Activated gamma-delta T cell treated with anti-CD3 and anti-CD28 coated beads, Interleukin-2, amount 50 U/mL, for 16 hours (primary cell): ENCODE measurements around the gene DEFB113.

Source experiments
- DNase-seq: peaks from one replicate; pipeline ENCODE4 v3.0.0-alpha.2; 2020; ENCODE audit warnings: low read depth

Gene DEFB113

GRCh38 chr6:49935387-49935786 is 34.0 kb downstream of the DEFB113 start:
- no peak for DNase-seq

DNA sequence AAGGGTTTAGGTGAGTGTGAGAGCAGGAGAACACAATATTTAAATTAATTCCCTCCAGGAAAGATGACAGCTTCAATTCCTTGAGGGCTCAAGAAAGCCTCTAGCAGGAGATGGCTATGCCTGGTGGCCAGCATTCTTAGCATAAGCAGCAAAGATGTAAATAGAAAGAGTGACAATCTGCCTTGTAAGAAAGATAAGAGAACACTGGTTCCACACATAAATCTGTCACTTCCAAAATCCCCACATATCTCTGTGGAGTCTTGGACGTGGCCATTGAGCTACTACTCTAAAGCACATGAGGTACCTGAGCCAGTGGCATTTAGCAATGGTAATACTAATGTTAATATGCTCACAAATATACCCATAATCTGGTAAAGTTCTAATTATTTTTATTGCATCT is 34.7 kb downstream of the DEFB113 start:
- no peak for DNase-seq

DNA sequence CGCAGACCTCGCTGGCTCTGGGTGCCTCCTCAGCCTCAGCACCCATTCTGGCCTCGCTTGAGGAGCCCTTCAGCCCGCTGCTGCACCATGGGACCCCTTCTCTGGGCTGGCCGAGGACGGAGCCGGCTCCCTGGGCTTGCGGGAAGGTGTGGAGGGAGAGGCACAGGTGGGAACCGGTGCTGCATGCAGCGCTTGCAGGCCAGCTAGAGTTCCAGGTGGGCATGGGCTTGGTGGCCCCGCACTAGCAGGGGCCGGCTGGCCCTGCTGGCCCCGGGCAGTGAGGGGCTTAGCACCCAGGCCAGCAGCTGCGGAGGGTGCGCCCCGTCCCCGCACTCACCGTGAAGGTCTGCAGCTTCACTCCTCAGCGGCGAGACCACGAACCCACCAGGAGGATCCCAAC is 35.9 kb downstream of the DEFB113 start:
- DNase-seq = no peak

DNA sequence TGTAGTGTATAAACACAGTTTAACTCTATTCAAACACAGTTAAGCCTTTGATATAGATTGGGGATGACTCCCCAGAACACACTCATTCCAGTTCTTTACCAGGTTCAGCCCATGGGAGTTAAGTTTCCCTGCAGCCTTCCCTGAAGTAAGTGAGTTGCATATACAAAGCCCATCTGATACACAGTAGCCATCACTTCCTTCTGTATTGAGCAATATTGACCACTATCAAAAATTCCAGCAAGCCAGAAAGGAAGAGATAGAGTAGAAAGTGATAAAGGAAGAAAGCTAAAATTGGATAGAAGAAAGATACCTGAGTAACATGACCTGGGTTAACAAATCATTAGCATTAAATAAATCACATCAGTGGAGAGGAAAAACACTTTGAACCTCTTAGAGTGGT is 40.1 kb downstream of the DEFB113 start:
- DNase-seq = no peak

DNA sequence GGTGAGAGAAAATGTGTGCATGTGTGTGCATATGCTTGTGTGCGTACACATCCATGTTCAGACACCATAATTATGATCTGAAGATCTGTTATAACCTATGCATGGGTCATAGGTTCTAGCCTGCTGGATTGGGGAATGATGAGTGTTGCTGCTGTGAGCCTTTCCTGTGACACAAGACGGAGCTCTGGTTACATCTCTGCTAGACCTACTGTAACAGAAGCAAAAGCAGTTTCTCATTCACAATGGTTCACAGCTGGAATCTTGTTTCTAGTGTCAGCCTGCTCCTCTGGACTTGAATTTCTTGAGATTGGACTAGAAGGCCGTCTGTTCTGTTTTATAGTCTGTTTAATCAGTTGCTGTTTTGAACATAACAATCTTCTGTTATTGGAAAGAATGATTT is 45.6 kb downstream of the DEFB113 start:
- DNase-seq = no peak

GRCh38 chr6:49919935-49920644 is 49.3 kb downstream of the DEFB113 start:
- DNase-seq = no peak

GRCh38 chr6:49919261-49919660 is 50.2 kb downstream of the DEFB113 start:
- DNase-seq = no peak

DNA sequence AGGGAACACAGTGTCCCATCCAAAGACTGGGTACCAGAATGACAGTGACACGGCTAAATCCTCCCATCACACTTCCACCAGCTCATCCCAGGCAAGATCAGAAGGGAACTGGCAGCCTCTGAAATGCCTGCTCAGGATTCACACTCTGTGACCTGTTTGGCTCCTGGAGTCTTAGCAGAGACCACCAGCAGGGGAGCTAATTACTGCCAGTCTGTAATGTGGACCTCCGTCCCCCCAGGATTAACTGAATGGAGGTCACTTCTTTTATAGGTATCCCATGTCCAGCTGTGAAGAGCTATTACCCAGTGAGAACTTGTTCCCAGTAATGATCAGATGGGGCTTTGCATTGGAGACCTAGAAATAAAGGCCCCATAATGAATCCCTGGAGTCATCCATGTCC is 50.6 kb downstream of the DEFB113 start:
- DNase-seq = no peak
